ENCODE measurements around the gene COL27A1. TPM values are rescaled to one million over a fixed set of nuclear protein-coding genes. Genes with fewer than 3 reads are reported as not detected.

The COL27A1 gene
- total RNA-seq, 1 experiment from 2014 or later, result 20.1 TPM

DNA sequence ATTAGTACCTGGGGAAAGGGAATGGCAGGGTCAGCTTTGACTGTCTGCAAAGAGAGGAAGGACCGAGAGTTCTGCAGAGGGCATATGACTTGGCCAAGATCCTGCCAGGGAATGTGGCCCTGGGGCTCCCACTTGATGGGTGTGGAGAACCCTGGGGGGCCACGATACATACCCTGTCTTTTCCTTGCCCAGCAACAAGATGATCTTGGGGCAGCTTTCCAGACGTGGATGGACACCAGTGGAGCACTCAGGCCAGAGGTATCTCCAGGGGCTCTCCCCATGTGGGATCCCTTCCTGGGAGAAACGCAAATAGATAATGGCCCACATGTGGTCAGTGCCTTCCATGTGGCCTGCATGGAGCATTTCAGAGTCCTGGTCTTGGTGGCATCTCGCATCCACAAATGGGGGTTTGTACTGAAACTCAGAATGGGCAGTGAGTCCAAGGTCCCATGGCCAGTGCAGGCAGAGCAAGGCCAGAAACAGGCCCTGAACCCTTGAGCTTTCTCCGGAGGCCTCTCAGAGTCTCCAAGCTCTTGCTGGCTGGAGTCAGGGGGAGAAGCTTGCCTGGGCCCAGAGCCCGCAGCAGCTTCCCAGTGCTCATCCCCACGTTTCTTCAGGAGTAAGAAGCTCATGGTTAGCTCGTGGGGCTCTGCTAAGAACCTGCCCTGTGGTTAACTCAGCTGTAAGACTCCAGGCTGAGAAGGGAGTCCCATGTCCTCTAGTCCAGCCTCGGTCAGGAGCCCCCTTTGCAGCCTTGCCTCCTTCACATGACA, 149.3 kb downstream of the COL27A1 start:
- no peak for TF ChIP-seq CTCF (IDR thresholded peaks at IDR 0.05; ENCODE audit: unreplicated experiment)
- CTCF ChIA-PET, result interaction anchor here (0.7 to 0.9 kb wide), 2 partner anchors 15 to 567 kb away, joined by 3 read pairs; no protein-coding TSS in a partner anchor
- Mint-ChIP-seq H3K4me3 (ENCODE audit: low read depth, unreplicated experiment) (no peak overlapping the region), H3K4me1 (ENCODE audit: low read depth, unreplicated experiment) (no peaks in the 10 kb centered on the region), H3K9me3 (ENCODE audit: low read depth, unreplicated experiment) (no peaks in the 10 kb centered on the region), H3K27me3 (ENCODE audit: unreplicated experiment) (no peaks in the 10 kb centered on the region), H3K27ac (ENCODE audit: unreplicated experiment) (no peak overlapping the region), H3K36me3 (ENCODE audit: insufficient read depth, unreplicated experiment) (no peaks in the 10 kb centered on the region)
- BruUV-seq (replicated peaks), result no TSS peak
- no peak for DNase-seq
- intact Hi-C loops (cut with micrococcal nuclease; ENCODE audit: unreplicated experiment), result no loop called here

- intact Hi-C loops (cut with micrococcal nuclease; ENCODE audit: unreplicated experiment), result no loop called here
- CTCF ChIA-PET, result no interaction called here
- Mint-ChIP-seq H3K36me3 (ENCODE audit: insufficient read depth, unreplicated experiment) (peaks cover 5% of the 10 kb centered on the region), H3K27ac (ENCODE audit: unreplicated experiment) (no peak overlapping the region), H3K27me3 (ENCODE audit: unreplicated experiment) (no peaks in the 10 kb centered on the region), H3K9me3 (ENCODE audit: low read depth, unreplicated experiment) (no peaks in the 10 kb centered on the region), H3K4me3 (ENCODE audit: low read depth, unreplicated experiment) (no peak overlapping the region), H3K4me1 (ENCODE audit: low read depth, unreplicated experiment) (no peaks in the 10 kb centered on the region)
- no peak for DNase-seq
- no TSS peak for BruUV-seq (replicated peaks)
- no peak for TF ChIP-seq CTCF (IDR thresholded peaks at IDR 0.05; ENCODE audit: unreplicated experiment)
Observed at GRCh38 chr9:114307899-114308267, 152.5 kb downstream of the COL27A1 start.

DNA sequence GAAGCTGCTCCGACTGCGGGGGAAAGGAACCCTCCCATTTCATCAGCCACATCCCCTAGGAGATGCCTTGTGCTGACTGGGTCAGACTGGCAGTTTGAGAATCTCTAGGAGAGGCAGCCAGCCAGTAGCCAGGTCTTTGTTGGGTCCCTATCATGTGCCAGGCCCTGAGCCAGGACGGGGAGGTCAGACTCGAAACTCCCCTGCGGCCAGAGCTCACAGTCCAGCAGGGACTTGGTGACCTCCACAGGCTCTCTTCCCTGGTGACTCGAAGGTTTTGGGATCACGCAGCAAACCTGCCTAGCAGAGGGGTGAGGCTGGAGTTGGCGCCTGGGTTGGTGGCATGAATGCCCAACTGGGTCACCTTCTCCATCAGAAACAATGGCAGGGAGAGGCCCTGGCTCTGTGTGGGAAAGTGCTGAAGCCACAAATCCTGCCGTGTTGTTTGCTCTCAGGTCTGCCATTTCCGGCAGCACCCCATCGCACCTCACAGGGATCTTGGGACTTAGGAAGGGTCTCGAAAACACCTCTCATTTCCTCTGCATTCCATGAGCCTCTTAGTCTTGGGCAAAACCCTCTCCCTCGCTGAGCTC, 153.1 kb downstream of the COL27A1 start:
- Mint-ChIP-seq H3K9me3 (ENCODE audit: low read depth, unreplicated experiment) (no peaks in the 10 kb centered on the region), H3K27me3 (ENCODE audit: unreplicated experiment) (no peaks in the 10 kb centered on the region), H3K36me3 (ENCODE audit: insufficient read depth, unreplicated experiment) (peaks cover 5% of the 10 kb centered on the region), H3K27ac (ENCODE audit: unreplicated experiment) (no peak overlapping the region), H3K4me3 (ENCODE audit: low read depth, unreplicated experiment) (no peak overlapping the region), H3K4me1 (ENCODE audit: low read depth, unreplicated experiment) (no peaks in the 10 kb centered on the region)
- DNase-seq, result no peak
- CTCF ChIA-PET, result no interaction called here
- intact Hi-C loops (cut with micrococcal nuclease; ENCODE audit: unreplicated experiment), result no loop called here
- TF ChIP-seq CTCF (IDR thresholded peaks at IDR 0.05; ENCODE audit: unreplicated experiment), result no peak
- BruUV-seq (replicated peaks), result no TSS peak

DNA sequence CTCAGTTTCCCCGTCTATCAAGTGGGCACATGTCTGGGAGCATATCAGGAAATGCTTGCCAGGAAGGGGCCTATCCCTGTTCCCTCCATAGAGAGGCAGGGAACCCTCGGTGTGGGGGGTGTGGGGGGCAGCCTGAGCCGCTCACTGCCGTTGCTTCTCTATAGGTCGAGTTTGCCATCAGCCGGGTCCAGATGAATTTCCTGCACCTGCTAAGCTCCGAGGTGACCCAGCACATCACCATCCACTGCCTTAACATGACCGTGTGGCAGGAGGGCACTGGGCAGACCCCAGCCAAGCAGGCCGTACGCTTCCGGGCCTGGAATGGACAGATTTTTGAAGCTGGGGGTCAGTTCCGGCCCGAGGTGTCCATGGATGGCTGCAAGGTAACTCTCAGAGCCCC, 153.8 kb downstream of the COL27A1 start:
- Mint-ChIP-seq H3K36me3 (ENCODE audit: insufficient read depth, unreplicated experiment) (peaks cover 5% of the 10 kb centered on the region), H3K4me1 (ENCODE audit: low read depth, unreplicated experiment) (no peaks in the 10 kb centered on the region), H3K4me3 (ENCODE audit: low read depth, unreplicated experiment) (no peak overlapping the region), H3K27ac (ENCODE audit: unreplicated experiment) (no peak overlapping the region), H3K27me3 (ENCODE audit: unreplicated experiment) (no peaks in the 10 kb centered on the region), H3K9me3 (ENCODE audit: low read depth, unreplicated experiment) (no peaks in the 10 kb centered on the region)
- no peak for TF ChIP-seq CTCF (IDR thresholded peaks at IDR 0.05; ENCODE audit: unreplicated experiment)
- no peak for DNase-seq
- CTCF ChIA-PET, result no interaction called here
- no TSS peak for BruUV-seq (replicated peaks)
- intact Hi-C loops (cut with micrococcal nuclease; ENCODE audit: unreplicated experiment), result no loop called here
